Epithelial cell of esophagus (primary cell): ENCODE data around the gene TMEM200A.

ENCODE experiments used
- DNase-seq: peaks from one replicate; pipeline ENCODE4 v3.0.0; 2010; ENCODE audit warnings: low read depth
- H3K4me3 ChIP-seq: 2 replicates; pipeline ENCODE4 v1.5.1; 2011; ENCODE audit warnings: mild to moderate bottlenecking, low read length, control low read depth
- TF ChIP-seq, protein P1 (sequence below): IDR thresholded peaks from 2 replicates; pipeline ENCODE4 v1.5.1; 2011; ENCODE audit warnings: low read depth, mild to moderate bottlenecking, low read length, control low read depth, inconsistent platforms; ENCODE audit not compliant: insufficient read depth; ENCODE audit errors: missing control alignments

Gene TMEM200A

DNA sequence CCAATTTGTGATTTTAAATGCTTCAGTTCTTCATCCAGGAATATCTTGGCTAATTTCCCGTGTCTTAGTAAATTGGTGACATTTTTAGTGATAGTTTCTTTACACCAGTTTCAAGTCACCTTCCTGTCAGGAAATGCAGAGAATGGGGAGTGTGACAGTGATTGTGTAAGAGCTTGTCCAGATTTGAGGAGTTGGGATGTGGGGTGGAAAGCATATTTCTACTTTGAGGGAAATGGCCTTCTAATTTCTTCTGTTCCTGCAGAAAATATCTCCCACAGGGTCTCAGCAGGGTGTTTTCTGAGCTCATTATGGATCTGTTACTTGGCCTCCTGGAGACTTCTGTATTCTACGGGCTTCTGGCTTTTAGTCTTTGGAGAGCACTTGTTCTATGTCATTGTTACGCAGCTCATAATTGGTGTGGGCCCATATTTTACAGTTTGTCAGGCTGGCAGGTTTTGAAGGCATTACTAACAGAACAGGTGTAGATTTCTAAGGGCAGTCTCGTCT is 65.6 kb downstream of the TMEM200A start:
- TF ChIP-seq, protein P1, sequence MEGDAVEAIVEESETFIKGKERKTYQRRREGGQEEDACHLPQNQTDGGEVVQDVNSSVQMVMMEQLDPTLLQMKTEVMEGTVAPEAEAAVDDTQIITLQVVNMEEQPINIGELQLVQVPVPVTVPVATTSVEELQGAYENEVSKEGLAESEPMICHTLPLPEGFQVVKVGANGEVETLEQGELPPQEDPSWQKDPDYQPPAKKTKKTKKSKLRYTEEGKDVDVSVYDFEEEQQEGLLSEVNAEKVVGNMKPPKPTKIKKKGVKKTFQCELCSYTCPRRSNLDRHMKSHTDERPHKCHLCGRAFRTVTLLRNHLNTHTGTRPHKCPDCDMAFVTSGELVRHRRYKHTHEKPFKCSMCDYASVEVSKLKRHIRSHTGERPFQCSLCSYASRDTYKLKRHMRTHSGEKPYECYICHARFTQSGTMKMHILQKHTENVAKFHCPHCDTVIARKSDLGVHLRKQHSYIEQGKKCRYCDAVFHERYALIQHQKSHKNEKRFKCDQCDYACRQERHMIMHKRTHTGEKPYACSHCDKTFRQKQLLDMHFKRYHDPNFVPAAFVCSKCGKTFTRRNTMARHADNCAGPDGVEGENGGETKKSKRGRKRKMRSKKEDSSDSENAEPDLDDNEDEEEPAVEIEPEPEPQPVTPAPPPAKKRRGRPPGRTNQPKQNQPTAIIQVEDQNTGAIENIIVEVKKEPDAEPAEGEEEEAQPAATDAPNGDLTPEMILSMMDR: no peak
- no peak for DNase-seq
- H3K4me3 ChIP-seq: no peak overlapping the region

GRCh38 chr6:130432838-130433237 is 67.0 kb downstream of the TMEM200A start:
- TF ChIP-seq, protein P1: no peak
- H3K4me3 ChIP-seq: no peak overlapping the region
- no peak for DNase-seq

GRCh38 chr6:130434174-130434873 is 68.5 kb downstream of the TMEM200A start:
- TF ChIP-seq, protein P1: no peak
- peak; percentile 42 for DNase-seq

DNA sequence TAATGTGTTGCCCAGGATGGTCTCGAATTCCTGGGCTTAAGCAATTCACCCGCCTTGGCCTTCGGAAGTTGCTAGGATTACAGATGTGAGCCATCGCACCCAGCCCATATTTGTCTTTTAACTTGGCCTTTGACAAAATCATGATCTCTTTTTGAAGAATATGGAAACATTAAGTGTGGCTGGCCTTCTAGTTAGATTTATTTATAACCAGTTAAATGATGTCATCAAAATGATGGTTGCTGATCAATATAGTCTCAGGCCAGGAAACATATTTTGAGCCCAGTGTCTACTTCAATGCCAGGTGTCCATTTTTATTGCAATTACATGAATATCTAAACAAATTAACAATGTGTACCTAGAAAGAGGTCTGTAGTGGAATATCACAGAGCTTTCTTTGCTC is 69.4 kb downstream of the TMEM200A start:
- no peak overlapping the region for H3K4me3 ChIP-seq
- DNase-seq: no peak
- TF ChIP-seq, protein P1: no peak

More at GRCh38 chr6:130434174-130434873, 68.5 kb downstream of the TMEM200A start:
- H3K4me3 ChIP-seq: no peak overlapping the region

DNA sequence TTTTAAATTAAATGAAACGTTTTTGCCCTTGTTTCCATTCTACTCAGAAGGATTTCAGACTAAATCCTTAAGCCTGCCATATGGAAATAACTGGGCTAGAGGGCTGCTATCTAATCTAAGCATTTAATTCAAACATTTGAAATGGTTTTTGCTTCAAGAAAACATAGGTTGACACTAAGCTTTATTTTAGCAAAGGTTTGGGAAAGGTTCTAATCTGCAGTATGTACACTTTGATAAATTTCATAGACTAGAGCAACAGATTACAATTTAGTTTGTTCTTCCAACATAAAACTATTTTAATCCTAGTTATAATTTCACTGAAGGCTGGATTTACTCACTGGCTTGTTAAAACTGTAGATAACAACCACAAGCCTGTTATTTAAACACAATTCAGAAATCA is 72.1 kb downstream of the TMEM200A start:
- TF ChIP-seq, protein P1: no peak
- DNase-seq: no peak
- no peak overlapping the region for H3K4me3 ChIP-seq

GRCh38 chr6:130447374-130447773 is 81.6 kb downstream of the TMEM200A start:
- DNase-seq: peak; percentile 67
- TF ChIP-seq, protein P1: no peak
- no peak overlapping the region for H3K4me3 ChIP-seq

- TF ChIP-seq, protein P1: no peak
- no peak for DNase-seq
- no peak overlapping the region for H3K4me3 ChIP-seq
Observed at GRCh38 chr6:130452336-130452735, 86.5 kb downstream of the TMEM200A start.
